CD4-positive, alpha-beta T cell treated with Interleukin-15 for 1 hour (primary cell): Measurements from ENCODE around the gene PCDH15.
"Not testable (repeated sequence)": the region's sequence is repeated elsewhere in the genome, so short reads cannot be mapped to it uniquely, and the experiment has no call there.

ENCODE experiments used
- DNase-seq: peaks from one replicate; pipeline ENCODE4 v3.0.0-alpha.2; 2020

PCDH15 gene

GRCh38 chr10:54531296-54531695, 269.7 kb downstream of the PCDH15 start:
- DNase-seq, result no peak

- no peak for DNase-seq
Measured at GRCh38 chr10:54530299-54530698, 270.7 kb downstream of the PCDH15 start.

GRCh38 chr10:54525816-54526215, 275.2 kb downstream of the PCDH15 start:
- no peak for DNase-seq

DNA sequence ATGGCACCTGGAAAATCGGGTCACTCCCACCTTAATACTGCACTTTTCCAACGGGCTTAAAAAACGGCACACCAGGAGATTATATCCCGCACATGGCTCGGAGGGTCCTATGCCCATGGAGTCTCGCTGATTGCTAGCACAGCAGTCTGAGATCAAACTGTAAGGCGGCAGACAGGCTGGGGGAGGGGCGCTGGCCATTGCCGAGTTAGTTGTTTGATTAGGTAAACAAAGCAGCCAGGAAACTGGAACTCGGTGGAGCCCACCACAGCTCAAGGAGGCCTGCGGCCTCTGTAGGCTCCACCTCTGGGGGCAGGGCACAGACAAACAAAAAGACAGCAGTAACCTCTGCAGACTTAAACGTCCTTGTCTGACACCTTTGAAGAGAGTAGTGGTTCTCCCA, 285.8 kb downstream of the PCDH15 start:
- not testable (repeated sequence) for DNase-seq

DNA sequence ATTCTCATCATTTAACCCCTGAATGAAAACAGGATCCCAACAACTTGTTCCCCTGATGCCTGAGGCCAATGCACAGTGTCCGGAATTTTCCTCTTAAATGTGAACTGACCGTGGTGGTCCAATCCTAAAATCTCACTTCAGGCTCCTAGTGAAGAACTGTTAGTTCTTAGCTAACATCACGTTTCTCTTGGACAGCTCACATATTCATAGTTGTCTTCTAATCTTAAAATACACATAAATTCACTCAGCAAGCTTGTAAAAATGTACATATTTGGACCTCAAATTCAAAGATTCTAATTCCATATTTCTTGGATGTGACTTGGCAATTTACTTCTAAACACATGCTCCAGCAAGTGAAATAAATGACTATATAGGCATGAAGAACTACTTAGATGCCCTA, 297.2 kb downstream of the PCDH15 start:
- DNase-seq, result no peak

DNA sequence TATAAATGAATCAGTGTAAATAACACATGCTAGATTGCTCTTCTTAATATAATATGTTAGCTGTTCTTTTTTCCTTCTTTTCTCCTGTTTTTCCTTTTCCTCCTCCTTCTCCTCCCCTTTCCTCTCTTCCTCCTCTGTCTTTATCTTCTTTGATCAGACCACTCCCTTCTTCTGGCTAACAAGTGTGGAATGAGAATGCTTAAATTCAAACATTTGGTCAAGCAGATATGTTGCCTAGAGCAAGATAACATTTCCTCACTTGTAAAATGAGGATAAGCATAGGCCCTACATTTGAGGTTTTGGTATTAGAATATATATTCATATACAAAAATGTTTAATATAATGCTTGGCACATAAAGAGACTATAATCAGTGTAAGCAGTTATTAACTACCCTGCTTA, 299.1 kb downstream of the PCDH15 start:
- no peak for DNase-seq

DNA sequence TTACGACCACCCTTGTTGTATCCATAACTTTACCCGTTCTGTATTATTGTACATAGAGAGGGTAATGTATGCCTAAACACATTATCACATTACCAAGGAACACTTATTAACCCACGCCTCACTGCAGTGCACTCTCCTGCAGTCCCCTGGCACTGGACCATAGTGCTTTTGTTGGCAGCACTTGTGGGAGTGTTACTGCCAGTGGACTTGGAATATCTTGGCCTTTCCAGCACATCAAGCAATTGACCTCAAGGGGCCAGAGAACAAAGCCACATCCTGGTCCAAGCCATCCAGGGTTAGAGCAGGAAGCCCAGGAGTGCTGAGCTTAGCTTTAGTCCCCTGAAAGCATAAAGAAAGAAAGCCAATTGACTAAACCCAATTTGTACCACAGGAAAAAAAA, 304.2 kb downstream of the PCDH15 start:
- no peak for DNase-seq

DNA sequence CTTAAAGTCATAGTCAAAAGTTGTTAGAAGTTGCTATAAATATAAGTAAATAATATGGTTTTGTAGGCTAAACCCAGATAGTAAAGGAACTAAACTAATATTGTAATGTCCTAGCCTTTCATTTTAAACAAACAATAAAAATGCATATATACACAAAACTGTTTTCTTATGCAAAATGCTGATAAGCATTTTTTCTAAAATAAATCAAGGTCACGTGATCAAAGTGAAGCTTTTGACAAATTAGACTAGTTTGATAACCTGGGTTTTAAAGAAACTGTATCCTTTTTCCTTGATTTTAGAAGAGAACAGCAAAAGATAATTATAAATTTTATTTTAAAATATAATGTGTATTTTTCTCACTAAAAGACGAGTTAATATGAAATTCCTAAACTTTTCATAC, 313.3 kb downstream of the PCDH15 start:
- no peak for DNase-seq

GRCh38 chr10:54485971-54486370, 315.1 kb downstream of the PCDH15 start:
- DNase-seq, result no peak

DNA sequence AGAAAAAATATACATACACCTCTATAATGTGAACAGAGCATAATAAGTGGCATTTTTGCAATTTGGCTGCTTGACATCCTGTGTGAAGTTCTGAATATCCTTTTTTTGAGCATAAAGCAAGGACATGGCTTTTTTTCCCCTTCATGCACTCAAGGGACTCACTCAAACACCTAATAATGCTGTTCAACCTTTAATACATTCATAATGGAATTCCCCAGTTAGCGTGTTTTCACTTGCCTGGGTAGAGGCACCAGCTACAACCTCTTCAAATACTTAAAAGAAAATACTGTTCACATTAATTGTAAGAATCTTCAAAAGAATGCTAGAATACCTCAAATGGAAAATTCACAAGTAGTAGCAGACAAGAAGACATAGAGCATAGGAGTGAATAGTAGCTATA, 316.8 kb downstream of the PCDH15 start:
- DNase-seq, result no peak

DNA sequence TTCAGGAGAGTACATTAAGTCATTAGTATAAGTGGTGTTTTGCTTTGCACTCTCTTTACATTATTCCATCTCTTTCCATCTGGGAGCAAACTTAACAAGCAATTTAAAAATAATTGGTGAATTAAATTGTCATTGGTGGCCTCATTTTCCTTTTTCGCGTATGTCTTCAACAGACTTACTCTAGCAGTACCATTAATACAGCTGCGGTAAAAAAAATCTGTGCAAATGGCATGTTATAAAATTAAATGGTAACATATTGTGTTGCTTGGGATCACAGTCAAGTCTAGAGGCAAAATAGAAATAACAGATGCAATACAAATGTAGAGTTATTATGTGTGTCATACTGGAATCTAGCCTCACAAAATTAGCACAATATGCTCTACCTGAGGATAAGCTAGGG, 322.4 kb downstream of the PCDH15 start:
- DNase-seq, result no peak

GRCh38 chr10:54477738-54478137, 323.3 kb downstream of the PCDH15 start:
- DNase-seq, result no peak

- no peak for DNase-seq
Measured at GRCh38 chr10:54470324-54470631, 330.8 kb downstream of the PCDH15 start.

GRCh38 chr10:54469587-54470323, 331.3 kb downstream of the PCDH15 start:
- DNase-seq, result no peak

DNA sequence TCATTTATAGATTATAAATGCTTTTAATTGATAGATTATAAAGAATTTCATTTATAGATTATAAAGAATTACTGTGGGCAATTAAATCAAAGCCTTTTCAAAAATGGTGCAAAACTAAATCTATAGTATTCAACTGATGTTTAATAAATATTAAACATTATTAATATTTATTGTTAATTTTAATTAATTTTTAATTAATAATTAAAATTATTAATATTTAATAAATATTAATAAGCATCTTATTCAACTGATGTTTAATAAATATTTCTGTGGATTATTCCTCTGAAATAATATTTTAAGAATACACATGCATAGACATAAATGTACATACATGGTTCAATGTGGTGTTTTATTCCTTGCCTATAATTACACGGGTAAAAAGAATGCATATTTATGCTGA, 346.8 kb downstream of the PCDH15 start:
- DNase-seq, result no peak

GRCh38 chr10:54449056-54449455, 352.0 kb downstream of the PCDH15 start:
- no peak for DNase-seq

DNA sequence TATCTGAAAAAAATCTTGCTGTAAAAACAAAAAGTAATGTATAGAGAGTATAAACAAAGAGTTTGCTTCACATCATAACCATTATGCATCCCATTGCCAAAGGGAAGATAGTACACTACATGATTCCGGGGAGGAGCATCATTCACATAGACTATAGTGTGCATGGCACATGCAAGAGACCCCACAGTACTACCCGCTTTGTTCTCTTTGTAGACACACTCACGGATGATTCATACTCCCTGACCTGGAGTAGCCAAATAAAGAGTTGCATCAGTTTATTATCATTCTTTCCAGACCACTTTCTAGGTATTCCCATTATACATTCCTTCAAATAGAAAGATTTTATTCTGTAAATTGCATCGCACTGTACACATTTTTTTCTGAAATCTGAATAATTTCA, 356.9 kb downstream of the PCDH15 start:
- no peak for DNase-seq

DNA sequence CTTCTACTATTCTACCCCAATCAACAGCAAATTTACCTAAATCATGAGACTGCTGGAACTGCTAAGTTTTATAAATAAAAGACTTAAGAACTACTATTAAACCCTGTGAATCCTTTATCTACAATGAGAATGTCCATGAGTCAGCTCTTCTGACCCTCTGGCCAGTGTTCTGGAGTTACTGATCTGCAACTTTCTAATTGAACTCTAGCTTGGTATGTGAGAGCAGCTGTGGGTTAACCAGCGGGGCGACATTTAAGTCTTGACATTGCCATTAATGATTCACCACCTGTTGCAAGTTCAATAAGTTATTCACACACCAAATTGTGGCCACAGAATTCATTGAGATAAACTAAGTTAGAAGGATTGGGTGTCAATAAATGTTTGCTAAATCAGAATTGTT, 359.8 kb downstream of the PCDH15 start:
- DNase-seq, result no peak

DNA sequence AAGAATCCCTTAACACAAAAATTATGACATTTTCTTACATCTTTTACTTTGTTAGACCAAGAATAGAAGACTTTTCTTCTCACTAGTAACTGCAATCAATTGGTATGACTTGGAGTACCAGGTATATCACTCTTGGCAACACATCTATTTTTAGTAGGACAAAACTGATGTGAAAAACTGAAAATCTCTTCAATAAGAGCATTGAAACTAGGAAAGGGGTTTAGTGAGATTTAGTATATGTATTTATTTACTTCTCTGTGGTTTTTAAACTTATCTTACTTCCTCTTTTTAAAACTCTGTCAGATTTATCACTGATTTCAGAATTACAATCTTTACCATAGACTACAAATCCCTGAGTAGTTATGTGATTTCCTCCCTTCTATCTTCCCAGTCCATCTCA, 366.2 kb downstream of the PCDH15 start:
- no peak for DNase-seq

GRCh38 chr10:54415483-54415882, 385.5 kb downstream of the PCDH15 start:
- DNase-seq, result no peak

GRCh38 chr10:54402576-54402975, 398.5 kb downstream of the PCDH15 start:
- DNase-seq, result no peak

- DNase-seq, result no peak
Measured at GRCh38 chr10:54396031-54396430, 405.0 kb downstream of the PCDH15 start.

GRCh38 chr10:54394598-54394997, 406.4 kb downstream of the PCDH15 start:
- DNase-seq, result not testable (repeated sequence)

- no peak for DNase-seq
Measured at GRCh38 chr10:54372179-54372578, 428.9 kb downstream of the PCDH15 start.

DNA sequence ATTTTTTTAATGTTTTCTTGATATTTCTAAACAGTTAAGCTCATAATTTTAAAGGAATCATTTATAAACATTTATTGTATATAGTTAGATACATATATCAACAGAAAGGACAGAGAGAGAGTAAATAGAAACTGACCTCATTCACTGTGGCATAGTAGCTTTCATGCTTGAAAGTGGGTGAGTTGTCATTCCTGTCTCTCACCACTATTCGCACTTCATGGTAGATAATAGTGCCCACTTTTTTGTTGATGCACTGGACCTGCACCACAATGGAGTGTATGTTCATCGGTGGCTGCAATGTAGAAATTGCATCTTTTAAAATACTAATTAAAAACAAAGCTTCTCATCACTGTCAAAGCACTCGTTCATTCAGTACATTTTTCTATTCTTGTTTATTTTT, 432.0 kb downstream of the PCDH15 start:
- DNase-seq, result no peak

- DNase-seq, result no peak
Measured at GRCh38 chr10:54363390-54363789, 437.6 kb downstream of the PCDH15 start.
